Activated naive CD4-positive, alpha-beta T cell treated with Interleukin-2 at 50 U/mL for 16 hours (primary cell): Measurements from ENCODE around the gene TCP11L2.
"Not testable (repeated sequence)": the region's sequence is repeated elsewhere in the genome, so short reads cannot be mapped to it uniquely, and the experiment has no call there.

Experiments
- DNase-seq: peaks from one replicate; pipeline ENCODE4 v3.0.0-alpha.2; 2020

TCP11L2 gene

DNA sequence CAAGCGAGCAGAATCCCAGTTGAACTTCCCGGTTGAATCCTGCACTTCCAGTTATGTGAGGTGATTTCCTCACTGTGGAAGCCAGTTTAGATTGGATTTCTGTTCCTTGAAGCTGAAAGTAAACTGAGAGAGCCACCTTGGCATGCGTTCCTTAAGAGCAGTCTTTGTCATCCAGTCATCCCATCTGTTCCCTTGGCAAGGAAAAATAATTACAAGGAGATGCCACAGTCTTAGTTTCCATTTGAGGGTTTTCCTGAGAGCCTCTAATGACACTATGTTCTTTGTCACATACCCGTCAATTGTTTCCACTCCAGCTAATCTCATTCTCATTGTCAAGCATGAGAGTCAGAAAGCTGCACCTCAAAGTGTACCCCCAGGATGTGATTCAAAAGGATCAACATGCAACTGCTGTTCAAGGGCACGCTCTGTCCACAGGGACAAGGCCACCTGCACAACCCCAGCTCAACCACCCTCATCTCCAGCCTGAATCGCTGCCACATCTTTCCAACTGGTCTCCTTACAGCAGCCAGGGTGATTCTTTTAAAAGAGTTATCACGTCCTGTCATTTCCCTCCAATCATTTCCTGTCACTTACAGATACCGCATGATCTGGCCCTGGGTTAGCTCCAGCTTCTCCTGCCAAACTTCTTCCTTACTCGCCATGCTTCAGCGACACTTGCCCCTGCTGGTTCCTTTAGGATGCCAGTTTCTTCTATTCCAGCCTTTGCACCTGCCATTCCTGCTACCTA is 18.0 kb upstream of the TCP11L2 start:
- DNase-seq, result no peak

DNA sequence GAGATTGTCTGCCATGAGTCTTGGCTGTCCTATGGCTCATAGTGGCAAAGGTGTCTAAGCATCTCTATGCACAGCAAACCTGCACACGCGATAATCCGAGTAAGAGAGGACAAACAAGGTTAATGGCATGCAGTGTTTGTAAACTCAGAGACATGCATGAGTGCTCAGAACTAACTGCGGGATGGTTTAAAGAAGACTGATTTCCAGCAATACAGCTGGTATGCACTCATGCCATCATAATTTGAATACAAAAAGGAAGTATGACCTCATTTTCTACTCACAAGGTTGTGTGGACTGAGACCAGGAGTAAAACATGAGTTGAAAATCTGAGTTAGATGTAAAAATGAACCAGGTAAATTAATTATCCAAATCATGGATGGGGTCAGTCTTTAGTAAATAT is 16.6 kb upstream of the TCP11L2 start:
- no peak for DNase-seq

DNA sequence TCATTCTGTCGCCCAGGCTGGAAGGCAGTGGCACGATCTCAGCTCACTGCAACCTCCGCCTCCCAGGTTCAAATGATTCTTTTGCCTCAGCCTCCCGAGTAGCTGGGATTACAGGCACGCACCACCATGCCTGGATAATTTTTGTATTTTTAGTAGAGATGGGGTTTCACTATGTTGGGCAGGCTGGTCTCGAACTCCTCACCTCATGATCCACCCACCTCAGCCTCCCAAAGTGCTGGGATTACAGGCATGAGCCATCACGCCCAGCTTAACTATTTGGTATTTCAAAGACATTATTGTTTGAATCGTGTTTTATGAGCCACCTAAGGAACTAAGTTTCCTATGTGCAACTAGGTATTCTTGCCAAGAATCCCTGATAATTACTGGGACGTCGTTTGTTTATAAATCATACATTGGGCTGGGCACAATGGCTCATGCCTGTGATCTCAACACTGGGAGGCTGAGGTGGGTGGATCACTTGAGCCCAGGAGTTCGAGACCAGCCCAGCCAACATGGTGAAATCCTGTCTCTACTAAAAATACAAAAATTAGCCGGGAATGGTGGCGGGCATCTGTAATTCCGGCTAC is 15.9 kb upstream of the TCP11L2 start:
- not testable (repeated sequence) for DNase-seq

DNA sequence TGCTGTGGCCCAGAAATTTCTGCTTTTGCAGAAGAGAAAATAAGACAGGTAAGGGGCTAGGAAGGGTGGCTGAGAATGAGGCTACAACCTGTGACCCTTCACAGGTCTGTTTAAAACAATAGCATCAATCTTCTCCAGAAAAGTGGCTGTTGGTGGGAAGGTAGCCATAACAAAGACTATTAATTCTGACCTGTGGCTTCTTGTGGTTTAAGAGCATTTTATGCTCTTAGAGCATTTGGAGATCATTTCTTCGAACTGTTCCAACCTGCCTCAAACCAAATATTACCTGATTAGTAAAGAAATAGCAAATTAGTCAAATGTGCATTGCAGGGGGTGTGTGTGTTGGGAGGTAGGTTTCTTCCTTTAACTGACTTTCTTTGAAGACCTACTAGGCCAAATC is 15.2 kb upstream of the TCP11L2 start:
- DNase-seq, result no peak

DNA sequence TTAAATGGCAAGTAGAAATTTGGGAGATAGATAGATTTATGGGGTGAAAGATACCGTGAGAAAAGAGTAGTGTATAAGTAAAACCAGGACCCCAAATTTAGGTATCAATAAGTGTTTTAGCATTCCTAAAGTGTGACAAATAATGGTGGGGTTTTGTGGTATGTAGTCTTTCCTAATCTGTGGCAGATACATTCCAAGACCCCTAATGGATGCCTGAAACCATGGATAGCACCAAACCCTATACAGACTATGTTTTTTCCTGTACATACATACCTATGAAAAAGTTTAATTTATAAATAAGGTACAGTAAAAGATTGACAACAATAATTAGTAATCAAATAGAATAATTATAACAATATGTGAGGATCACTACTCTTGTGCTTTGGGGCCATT is 14.4 kb upstream of the TCP11L2 start:
- DNase-seq, result no peak

DNA sequence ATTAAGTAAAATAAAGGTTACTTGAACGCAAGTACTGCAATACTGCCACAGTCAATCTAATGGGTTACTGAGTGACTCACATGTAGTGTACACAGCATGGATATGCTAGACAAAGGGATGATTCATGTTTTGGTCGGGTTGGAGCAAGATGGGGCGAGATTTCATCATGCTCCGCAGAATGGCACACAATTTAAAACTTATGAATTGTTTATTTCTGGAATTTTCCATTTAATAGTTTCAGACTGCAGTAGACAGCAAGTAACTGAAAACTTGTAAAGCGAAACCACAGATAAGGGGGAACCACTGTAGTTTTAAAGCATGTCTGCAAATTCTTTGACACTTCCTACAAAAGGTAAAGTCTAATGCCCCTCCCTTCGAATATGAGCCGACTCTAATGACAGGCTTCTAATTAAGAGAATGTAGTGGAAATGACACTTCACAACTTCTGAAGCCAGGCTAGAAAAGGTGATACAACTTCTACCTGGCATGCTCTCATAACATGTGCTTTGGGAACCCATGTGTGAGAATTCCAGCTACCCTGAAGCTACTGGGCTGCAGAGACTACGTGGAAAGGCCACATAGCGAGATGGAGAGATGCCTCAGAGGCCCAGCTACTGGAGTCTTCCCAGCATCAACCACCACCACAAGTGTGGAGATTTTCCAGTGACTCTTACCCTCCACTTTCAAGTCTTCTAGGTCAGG is 13.9 kb upstream of the TCP11L2 start:
- peak; percentile 53 for DNase-seq

DNA sequence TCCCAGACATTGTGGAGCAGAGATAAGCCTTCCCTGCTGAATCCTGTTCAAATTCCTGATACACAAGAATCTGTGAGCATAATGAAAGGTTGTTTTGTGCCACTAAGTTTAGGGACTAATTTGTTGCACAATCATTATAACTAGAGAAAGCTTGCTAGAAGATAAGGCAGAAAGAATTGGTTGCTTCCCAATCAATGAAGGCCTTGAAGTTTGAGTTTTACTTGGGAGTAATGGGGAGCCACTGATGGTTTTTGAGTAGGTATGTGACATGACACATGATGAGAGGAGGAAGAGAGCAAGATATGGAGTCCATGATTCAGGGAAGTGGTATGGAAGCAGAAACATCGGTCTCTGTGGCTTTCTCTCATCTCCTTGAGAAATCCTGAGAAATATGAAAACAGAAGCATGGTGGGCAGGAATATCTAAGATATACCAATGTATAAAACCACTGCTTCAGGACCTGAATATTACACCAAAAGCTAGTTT is 13.3 kb upstream of the TCP11L2 start:
- DNase-seq, result no peak

DNA sequence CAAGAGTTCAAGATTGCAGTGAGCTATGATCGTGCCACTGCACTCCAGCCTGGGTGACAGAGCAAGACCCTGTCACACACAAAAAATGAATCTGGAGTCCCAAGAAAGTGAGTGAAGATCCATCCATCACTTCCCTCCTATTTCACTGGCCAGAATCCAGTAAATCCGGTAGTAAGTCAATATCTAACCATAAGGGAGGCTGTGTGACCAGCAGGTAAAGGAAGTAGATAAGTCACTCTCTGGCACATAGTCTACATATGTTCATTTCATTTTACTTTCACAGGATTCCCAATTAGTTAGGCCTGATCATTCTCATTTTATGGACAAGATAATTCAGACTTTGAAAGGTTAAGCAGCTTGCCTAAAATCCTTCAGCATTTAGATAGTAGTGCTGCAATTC is 11.9 kb upstream of the TCP11L2 start:
- DNase-seq, result no peak

DNA sequence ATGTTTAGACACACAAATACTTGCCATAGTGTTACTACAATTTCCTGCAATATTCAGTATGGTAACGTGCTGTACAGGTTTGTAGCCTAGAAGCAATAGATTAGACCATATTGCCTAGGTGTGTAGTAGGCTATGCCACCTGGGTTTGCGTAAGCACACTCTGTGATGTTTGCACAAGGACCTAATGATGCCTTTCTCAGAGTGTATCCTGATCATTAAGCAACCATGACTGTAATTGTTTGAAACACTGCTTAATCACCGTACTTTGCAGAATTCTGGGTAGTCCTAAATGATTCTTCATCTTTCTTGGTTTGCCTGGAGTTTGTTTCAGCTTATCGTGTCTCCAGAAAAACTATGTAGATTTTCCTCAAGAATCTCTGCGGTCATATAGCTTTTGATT is 11.2 kb upstream of the TCP11L2 start:
- DNase-seq, result no peak

DNA sequence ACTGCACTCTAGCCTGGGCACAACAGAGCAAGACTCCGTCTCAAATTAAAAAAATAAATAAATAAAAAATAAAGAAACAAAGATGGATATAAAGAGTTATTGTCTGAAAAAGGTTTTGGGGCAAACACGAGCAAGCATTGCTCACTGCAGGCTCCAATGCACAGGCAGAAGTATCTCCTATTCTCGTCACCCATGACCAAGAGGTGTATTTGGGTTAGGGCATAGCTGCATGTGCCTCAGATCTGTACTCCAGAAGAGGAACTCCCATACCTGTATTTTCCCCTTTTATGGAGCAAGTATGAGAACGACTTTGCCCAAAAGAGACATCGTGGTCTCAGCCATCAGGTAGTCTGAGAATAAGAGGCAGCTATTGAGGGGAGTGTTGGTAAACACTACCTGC is 10.2 kb upstream of the TCP11L2 start:
- DNase-seq, result no peak

DNA sequence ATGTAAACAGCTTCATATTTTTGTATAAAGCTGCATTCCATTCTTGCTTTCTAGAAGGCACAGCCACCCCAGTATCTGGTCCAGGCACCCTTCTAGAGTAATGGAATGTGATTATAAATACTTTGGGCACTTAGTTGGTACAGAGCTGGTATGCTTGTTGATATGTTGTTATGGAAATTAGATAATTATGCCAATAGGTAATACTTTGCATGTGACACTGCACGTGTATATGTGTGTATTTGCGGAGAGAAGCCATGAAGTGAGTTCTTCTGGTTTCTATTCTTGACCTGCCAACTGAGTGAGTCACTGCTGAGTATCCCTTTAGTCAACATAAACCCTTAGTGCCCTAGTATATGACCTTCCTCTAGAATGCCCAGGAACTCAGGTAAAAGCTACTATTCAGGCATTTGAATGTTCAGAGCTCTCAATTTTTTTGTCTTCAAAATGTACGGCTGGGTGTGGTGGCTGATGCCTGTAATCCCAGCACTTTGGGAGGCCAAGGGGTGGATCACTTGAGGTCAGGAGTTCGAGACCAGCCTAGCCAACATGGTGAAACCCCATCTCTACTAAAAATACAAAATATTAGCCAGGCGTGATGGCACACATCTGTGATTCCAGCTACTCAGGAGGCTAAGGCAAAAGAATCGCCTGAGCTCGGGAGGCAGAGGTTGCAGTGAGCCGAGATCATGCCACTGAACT is 6.2 kb upstream of the TCP11L2 start:
- no peak for DNase-seq

DNA sequence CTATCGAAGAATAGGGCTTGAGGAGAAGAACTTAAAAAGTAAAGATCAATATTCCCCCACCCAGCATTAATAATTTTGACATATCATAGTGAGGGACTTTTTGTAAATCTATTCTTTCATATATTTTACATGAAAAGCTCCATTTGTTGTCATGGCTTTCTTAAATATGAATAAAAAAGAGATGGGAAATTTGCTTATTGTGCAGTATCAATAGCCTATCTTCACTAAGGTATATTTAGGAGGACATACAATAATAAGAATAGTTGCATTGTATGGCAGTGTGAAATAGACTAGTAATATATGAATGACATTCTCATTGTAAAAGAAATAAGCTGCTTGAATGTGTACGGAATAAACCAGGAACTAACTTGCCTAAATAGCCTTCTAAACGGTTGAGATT is 5.5 kb upstream of the TCP11L2 start:
- DNase-seq, result no peak

DNA sequence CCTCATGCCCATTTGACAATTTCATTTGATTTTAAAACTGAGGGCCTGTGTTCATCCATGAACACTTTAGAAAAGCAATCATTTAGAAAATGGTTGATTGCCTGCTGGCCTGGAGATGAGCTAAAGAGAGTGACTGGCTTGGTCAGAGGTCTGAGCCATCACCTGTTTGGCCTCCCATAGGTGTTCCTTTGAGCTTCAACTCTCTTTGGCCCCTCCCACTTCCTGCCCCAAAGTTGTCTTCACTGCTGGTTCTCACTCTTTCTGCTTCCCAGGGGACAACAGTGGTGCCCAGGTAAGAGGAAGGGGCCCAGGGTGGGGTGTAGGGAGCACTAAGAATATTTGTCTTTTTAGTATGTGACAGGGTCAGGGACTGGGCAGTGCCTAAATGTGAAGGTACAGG is 4.9 kb upstream of the TCP11L2 start:
- DNase-seq, result no peak

DNA sequence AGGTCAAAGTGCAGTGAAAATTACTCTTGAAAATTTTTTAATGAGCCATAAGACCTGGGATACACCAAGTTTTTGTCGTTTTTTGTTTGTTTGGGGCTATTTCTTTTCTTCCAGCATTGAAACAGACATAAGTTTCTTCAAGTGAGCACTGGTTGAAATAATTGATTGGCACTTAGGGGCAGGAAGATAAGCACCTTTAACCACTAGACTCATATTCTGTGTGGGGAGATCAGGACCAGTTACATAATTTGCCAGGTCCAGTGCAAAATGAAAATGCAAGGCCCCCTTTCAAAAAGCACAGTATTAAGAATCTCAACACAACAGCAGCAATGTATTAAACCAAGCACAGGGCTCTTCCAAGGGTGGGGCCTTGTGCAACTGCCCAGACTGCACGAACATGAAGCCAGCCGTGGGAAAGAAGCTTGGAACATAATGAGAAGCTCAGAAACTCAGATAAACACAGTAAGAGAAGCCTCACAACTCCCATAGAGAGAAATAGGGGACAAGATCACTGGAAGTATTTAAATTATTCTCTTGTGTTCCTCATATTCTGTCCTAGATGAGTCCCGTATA is 3.2 kb upstream of the TCP11L2 start:
- DNase-seq, result no peak

DNA sequence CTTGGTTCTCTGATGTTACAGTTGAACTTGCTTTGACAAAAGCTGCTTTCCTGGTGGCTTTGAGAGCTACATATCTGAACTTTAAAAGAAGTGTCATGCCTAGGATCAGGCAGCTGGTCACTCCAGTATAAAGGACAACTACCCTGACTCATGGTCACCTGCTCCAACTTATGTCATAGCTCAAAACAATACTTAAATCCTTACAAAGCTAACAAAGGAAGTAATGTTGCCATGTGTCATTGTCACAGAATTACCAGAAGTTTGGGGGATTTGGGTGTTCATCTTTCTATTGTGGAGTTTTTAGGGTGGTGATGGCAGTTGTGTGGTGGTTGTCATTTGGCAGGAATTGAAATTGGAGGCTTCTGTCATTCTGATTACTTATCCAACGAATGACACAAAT is 1.8 kb upstream of the TCP11L2 start:
- no peak for DNase-seq

DNA sequence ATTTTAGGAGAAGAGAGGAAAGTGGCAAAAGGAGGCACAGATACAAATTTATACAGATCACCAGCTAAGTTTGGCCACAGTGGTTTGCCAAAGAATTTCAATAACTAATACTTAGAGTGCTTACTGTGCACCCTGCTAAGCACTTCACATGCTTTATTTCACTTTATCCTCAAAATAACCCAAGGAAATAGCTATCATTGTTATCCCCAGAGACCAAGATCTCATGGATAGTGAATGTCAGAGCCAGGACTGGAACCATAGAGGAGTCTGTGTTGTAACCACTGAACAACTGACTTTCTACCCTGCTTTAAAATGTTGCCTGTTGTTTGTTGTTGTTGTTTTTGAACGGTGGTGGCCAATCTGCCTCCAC is 1.3 kb upstream of the TCP11L2 start:
- DNase-seq, result no peak

DNA sequence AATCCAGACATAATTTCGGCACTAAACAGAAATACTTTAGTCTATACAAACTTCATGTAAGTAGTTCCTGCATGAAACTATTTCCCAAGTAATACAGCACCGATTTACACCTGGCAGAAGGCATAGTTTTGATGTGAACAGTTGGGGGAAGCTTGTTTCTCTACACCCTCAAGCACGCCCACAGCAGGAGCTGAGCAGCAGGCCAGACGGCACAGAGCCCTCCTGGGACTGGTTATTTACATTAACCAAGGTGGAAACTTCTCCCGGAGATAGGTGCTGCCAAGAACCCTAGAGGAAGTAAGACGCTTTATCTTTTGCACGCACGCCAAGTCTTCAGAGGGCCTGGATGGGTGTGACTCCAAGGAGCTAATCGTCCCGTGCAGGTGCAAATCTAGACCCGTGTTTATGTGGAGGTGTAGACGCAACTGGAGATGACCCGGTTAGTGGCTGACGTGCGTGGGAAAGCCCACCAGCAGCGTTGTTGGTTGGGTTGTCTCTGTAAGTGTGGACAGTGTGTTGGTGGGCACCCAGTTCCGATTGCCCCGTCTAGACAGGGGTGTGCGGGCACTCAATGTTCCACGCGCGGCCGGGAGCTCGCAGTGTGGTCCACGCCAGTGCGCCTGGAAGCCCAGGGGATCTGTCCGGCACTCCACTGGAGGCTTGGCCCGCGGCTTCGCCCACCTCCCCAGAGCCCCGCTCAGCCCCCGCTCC is 767 bp upstream of the TCP11L2 start:
- DNase-seq, result peak; percentile 65

DNA sequence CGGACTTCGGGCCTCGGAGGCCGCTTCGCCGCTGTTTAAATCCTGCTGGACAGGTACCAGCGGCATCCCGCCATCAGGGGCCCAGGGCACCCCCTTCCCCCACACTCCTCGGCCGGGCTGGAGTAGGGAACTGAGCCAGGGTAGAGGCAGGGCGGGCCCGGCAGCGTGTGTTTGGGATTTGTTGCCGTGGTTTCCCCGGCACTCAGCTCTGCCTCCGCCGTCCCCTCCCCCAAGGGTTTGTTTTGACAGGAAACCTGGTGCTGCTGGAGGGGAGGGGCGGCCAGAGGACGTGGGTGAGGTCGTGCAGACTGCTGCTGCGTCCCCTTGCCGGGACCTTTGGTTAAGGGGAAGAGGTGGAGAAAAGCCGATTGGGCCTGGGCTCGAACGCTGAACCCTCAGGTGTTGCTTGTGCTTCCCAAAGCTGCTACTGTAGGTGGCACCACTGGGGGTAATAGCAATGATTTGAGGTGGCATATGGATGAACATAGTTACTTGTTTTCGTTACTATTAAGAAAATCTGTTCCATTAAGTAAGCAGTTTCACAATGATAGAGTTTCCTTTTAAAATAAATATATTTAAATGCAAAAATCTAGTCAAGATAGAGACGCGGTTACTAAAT is 778 bp downstream of the TCP11L2 start:
- peak; percentile 83 for DNase-seq

DNA sequence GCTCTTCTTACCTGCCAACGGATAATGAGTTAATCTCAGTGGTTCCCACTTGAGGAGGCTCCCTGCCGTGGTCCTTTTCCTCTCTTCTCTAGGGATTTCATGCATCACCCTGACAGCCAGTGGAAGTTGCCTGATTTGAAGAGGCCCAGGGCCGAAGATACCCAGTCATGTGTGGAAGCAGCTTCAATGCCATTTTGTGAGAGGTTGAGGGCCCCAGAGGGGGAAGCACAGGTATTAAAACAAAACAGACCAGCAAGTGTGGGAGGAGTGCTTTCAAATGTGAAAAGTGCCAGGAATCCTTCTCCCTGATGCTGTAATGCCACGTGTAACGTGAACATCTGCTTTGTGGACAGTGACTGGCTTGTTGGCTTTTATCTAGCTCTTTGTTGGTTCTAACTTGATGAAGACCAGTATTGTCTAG is 1.5 kb downstream of the TCP11L2 start:
- peak; percentile 7 for DNase-seq

DNA sequence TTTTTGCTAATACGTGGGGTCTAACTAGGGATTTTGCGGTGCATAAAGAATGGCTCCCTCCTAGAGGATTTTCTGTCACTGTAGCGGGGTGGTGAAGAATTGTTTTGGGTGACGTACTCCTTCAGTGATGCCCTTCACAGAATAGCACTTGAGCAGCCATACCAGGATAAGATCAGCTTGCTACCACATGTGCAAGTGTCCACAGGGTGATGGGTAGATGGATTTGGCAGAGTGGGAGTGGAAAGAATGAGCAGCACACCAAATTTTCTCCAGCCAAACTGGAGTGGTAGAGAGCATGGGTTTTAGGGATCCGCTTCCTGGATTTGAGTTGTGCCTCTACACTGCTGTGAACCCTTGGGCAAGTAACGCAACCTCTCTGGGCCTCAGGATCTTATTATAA is 2.3 kb downstream of the TCP11L2 start:
- DNase-seq, result no peak

DNA sequence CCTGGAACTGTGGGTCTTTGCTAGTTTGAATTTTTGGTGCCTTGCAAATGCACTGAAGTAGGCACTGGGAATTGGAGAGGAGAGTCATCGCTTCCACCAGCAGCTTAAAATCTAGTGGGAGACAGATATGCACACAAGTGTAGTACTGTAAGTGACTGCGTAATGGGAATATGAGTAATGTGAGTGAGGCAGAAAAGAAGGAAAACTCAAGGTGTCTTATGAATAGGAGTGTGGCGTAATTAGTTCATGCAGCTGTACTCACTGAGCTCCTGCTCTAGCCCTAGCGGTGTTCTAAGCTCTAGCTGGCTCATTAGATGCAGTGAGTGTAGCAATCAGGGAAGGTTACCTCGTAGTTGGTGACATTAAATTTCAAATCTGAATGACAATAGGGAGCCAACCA is 2.8 kb downstream of the TCP11L2 start:
- DNase-seq, result no peak

DNA sequence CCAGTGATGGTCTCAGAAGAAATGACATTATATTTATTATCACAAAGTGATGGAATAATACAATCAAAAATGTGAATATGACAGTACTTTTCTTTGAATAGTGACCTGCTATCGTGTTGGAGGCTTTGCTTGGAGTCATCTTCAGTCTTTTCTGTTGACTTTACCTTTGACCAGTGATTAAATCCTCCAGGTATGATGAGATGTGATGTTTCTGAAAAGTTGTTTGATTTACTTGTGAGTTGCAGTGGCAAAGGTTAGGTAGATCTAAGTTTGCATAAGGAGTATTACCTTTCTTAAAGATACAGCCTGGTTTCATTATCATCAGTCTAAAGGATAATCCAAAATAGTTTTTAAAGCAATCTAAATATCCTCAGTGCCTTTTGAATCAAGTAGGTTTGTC is 4.6 kb downstream of the TCP11L2 start:
- no peak for DNase-seq
